ENCODE data around the gene PAK4.

DNA sequence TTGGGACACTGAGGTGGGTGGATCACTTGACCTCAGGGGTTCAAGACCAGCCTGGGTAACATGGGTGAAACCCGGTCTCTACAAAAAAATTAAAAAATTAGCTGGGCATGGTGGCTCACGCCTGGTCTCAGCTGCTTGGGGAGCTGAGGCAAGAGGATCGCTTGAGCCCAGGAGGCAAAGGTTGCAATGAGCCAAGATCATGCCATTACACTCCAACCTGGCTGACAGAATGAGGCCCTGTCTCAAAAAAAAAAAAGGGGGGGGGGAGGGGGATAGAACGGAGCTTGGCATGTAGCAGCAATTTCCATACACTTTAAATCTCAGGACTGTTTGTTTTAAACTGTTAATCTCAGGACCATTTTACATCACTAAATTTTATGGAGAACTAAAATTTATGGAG, 39.2 kb upstream of the PAK4 start:
- TF ChIP-seq RAD21 (IDR thresholded peaks at IDR 0.05; ENCODE audit: low read depth), result no peak
- TF ChIP-seq TCF12 (IDR thresholded peaks at IDR 0.05; ENCODE audit: low read depth), result no peak
- no peak for TF ChIP-seq MAX (IDR thresholded peaks at IDR 0.05)
- TF ChIP-seq EGR1 (IDR thresholded peaks at IDR 0.05), result no peak
- no peak for TF ChIP-seq NFIC (IDR thresholded peaks at IDR 0.05)
- TF ChIP-seq FOXM1 (IDR thresholded peaks at IDR 0.05; ENCODE audit: borderline replicate concordance, low read depth), result no peak
- TF ChIP-seq YY1 (IDR thresholded peaks at IDR 0.05; ENCODE audit: low read depth), result no peak
- TF ChIP-seq, protein P1, sequence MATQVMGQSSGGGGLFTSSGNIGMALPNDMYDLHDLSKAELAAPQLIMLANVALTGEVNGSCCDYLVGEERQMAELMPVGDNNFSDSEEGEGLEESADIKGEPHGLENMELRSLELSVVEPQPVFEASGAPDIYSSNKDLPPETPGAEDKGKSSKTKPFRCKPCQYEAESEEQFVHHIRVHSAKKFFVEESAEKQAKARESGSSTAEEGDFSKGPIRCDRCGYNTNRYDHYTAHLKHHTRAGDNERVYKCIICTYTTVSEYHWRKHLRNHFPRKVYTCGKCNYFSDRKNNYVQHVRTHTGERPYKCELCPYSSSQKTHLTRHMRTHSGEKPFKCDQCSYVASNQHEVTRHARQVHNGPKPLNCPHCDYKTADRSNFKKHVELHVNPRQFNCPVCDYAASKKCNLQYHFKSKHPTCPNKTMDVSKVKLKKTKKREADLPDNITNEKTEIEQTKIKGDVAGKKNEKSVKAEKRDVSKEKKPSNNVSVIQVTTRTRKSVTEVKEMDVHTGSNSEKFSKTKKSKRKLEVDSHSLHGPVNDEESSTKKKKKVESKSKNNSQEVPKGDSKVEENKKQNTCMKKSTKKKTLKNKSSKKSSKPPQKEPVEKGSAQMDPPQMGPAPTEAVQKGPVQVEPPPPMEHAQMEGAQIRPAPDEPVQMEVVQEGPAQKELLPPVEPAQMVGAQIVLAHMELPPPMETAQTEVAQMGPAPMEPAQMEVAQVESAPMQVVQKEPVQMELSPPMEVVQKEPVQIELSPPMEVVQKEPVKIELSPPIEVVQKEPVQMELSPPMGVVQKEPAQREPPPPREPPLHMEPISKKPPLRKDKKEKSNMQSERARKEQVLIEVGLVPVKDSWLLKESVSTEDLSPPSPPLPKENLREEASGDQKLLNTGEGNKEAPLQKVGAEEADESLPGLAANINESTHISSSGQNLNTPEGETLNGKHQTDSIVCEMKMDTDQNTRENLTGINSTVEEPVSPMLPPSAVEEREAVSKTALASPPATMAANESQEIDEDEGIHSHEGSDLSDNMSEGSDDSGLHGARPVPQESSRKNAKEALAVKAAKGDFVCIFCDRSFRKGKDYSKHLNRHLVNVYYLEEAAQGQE (IDR thresholded peaks at IDR 0.05; ENCODE audit: low read depth), result no peak
- no peak for TF ChIP-seq CREB1 (IDR thresholded peaks at IDR 0.05; ENCODE audit: low read depth)
- no peak for TF ChIP-seq CEBPB (IDR thresholded peaks at IDR 0.05)
- no peak for TF ChIP-seq ZBTB7A (IDR thresholded peaks at IDR 0.05; ENCODE audit: low read depth)
- no peak for TF ChIP-seq EP300 (IDR thresholded peaks at IDR 0.05; ENCODE audit: borderline replicate concordance)
- TF ChIP-seq, protein P2, sequence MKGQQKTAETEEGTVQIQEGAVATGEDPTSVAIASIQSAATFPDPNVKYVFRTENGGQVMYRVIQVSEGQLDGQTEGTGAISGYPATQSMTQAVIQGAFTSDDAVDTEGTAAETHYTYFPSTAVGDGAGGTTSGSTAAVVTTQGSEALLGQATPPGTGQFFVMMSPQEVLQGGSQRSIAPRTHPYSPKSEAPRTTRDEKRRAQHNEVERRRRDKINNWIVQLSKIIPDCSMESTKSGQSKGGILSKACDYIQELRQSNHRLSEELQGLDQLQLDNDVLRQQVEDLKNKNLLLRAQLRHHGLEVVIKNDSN (IDR thresholded peaks at IDR 0.05), result no peak
